H1 (cell line): ENCODE results near the gene KBTBD3. TPM values are rescaled to one million over a fixed set of nuclear protein-coding genes. Genes with fewer than 3 reads are reported as not detected.

Experiments
- BRCA1 ChIP-seq: IDR thresholded peaks from 2 replicates; pipeline ENCODE4 v1.6.1; 2012; ENCODE audit warnings: low read depth, low read length, improper control_type of control experiment
- EGR1 ChIP-seq: IDR thresholded peaks from 2 replicates; pipeline ENCODE4 v1.6.1; 2011; ENCODE audit warnings: low read depth, low read length, borderline replicate concordance
- GABPA ChIP-seq: IDR thresholded peaks from 2 replicates; pipeline ENCODE4 v1.6.1; 2011; ENCODE audit warnings: mild to moderate bottlenecking, low read length, moderate library complexity, borderline replicate concordance; ENCODE audit not compliant: insufficient read depth
- POU5F1 ChIP-seq: IDR thresholded peaks from 2 replicates; pipeline ENCODE4 v1.6.1; 2011; ENCODE audit warnings: low read depth, mild to moderate bottlenecking, low read length, moderate library complexity
- RBBP5 ChIP-seq: IDR thresholded peaks from 2 replicates; pipeline ENCODE4 v1.7.1; 2012; ENCODE audit warnings: low read depth, mild to moderate bottlenecking, inconsistent platforms, low read length, moderate library complexity, borderline replicate concordance
- RXRA ChIP-seq: IDR thresholded peaks from 2 replicates; pipeline ENCODE4 v1.6.1; 2011; ENCODE audit warnings: low read depth, mild to moderate bottlenecking, low read length, moderate library complexity; ENCODE audit not compliant: insufficient read depth
- SP1 ChIP-seq: IDR thresholded peaks from 2 replicates; pipeline ENCODE4 v1.6.1; 2011; ENCODE audit warnings: low read depth, low read length
- ZNF274 ChIP-seq: IDR thresholded peaks from 2 replicates; pipeline ENCODE4 v1.7.0; 2012; ENCODE audit warnings: low read length, borderline replicate concordance; ENCODE audit errors: extremely low read depth
- polyA plus RNA-seq, 7 experiments: library from polyadenylated mRNA; depleted of rRNA in 3 of 7; stranded (reverse) in 5 of 7; unstranded in 2 of 7; fragments of >200 nt in 5 of 7; fragments of 200-250 nt in 2 of 7; gene quantifications; 1 replicate in 5 of 7; 2 replicates in 1 of 7; 4 replicates in 1 of 7; pipeline versions ENCODE4 v1.2.1 to v1.2.3, GENCODE V29; 2011 to 2013; ENCODE audit warnings: missing spikeins in 2 of 7, mixed read lengths in 2 of 7
- total RNA-seq: library from RNA; stranded (reverse); fragmentation: NEBNext Ultra II Directional; extraction: Animal tissue kit (Norgen Biotek cat#: 25700); gene quantifications from 2 replicates; pipeline ENCODE4 v1.2.1, GENCODE V29; 2021

The KBTBD3 gene
- total and polyA plus RNA-seq, 2 of the 8 experiments (the other 6 are each of a cell fraction or from before 2014, with no cell fraction given): 1.2 to 6.1 TPM

DNA sequence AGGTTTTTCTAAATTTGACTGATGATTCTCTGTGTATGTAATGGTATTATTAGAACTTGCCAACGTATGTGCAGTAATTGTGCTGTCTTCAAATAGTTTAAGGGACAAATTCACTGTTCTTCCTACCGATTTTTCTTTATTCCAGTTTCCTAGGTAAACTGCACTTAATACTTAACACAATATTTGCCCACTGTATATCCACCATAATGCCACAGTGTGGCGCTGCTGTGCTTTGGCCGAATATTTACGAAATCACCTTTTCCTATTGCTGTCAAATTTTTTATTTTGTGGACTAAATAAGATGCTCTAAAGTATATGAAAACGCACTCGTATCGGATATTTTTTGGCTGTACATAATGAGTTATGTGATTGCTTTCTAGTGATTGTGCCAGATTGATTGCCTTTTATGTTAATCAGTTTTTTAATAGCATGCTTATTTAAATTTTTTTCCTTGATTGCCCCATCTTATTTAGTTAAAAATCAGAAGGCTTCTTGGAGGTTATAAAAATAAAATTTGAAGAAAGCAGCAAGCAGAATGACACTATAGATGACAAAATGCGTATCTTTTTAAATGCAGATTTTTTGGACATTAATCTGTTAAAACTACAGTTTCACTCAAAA is 10.8 kb upstream of the KBTBD3 start (continued):
- TF ChIP-seq POU5F1: no peak
- TF ChIP-seq SP1: no peak
- TF ChIP-seq ZNF274: no peak
- TF ChIP-seq BRCA1: no peak
- TF ChIP-seq RBBP5: no peak
- TF ChIP-seq GABPA: no peak
- TF ChIP-seq EGR1: no peak
- no peak for TF ChIP-seq RXRA
- TF ChIP-seq, all 59 proteins: peak for 3
